NOMO-1 treated with DMSO at 0.1 percent for 48 hours (cell line): ENCODE data around the gene AURKA.
"Not testable (repeated sequence)": the region's sequence is repeated elsewhere in the genome, so short reads cannot be mapped to it uniquely, and the experiment has no call there.

Experiments
- DNase-seq: peaks from one replicate; lab custom pipeline; 2025; ENCODE audit not compliant: unreplicated experiment; lab: John Stamatoyannopoulos, UW

Gene AURKA

DNA sequence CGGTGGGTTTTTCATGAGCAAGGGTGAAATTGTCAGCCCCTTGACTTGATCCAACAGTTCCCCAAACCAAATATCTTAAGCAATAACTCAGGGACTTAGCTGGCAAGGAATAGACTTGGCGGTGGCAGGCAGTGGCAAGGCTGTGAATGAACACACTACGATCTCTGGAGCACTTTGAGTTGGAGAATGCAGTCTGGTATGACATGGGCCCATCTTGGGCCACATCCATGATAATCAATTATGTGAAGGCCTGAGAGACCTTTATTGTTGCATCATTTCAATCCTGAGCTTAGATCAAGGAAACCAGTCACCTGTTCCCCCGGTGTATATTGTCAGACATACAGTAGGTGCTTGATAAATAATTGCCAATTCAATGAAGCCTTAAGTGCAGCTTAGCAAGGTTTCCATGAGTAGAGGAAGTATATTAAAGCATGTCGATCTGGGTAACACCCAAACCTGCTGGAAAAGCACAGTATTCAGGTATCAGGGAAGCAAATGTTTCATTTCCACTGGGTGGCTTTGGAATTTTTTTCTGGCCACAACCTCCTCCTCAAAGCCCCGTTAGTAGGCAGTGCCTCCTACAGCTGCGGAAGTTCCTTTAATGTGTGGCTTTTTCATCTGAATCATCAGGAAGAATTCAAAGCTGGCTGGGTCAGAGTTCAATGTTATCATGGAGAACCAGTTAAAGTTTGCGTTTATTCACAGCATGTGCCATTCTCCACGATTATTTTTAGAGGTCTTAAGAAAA lies 30.2 kb upstream of the AURKA start:
- DNase-seq: peak; percentile 14

DNA sequence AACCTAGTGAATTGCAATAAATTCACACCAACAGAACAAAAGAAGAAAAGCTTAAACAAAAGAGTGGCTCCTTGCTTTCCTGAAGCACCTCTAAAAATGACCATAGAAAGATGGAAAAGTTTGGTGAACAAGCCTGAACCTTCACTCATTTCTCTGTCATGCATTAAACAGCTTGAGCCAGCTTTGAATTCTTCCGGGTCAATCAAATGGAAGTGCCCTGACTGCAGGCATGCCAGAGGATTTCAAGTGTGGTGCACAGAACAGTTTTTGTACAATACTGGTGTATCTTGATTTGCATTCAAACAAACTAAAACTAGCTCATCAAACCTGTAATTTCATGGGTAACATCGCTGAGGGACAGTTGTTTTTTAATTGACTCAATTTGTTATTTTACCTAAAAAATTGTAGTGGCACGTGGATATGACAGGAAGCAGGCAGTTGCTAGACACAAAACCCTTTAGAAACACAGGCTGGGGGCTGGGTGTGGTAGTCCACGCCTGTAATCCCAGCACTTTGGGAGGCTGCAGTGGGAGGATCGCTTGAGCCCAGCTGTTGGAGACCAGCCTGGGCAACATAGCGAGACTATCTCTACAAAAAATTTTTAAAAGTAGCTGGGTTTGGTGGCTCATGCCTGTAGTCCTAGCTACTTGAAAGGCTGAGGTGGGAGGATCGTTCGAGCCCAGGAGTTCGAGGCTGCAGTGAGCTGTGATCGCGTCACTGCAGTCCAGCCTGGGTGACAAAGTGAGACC lies 29.1 kb upstream of the AURKA start:
- DNase-seq: no peak

GRCh38 chr20:56420028-56420427 lies 28.0 kb upstream of the AURKA start:
- no peak for DNase-seq

GRCh38 chr20:56418385-56418861 lies 26.4 kb upstream of the AURKA start:
- DNase-seq: peak; percentile 56

DNA sequence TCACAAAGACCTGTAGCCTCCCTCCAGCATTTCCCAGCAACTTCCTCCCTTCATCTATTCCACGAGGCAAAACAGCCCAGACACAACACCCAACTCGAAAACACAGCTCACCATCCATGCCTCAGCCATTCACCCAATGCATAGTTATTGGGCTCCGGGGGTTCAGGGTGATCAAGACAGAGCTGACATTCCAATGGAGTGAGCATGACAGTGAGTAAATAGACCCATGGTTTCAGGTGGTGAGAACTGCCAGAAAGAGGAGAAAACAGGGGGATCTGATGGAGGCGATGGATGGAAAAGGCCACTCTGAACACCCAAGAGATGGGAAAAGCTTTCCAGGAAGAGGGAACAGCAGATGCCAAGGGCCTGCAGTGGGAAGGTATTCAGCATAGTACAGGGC lies 25.9 kb upstream of the AURKA start:
- DNase-seq: no peak

DNA sequence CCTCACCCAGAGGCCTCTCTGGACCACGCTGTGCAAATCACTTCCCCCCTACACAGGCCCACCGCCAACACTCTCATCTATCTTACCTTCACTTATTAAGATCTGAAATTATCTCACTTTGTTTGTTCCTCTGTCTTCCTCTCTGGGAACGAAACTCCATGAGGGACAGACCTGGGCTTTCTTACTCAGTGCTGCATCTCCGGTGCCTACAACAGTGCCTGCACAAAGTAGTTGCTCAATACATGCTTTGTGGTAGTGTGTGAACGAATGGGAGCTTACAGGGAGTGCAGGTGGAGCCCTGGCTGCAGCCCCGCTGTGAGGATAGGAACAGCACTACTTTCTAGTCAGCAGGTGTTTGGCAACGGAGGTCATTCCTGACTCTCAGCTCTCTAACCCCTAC lies 25.4 kb upstream of the AURKA start:
- DNase-seq: no peak

- DNase-seq: no peak
Measured at GRCh38 chr20:56414842-56415765, 23.1 kb upstream of the AURKA start.

- no peak for DNase-seq
Measured at GRCh38 chr20:56412949-56413348, 20.9 kb upstream of the AURKA start.

GRCh38 chr20:56412473-56412790 lies 20.4 kb upstream of the AURKA start:
- no peak for DNase-seq

DNA sequence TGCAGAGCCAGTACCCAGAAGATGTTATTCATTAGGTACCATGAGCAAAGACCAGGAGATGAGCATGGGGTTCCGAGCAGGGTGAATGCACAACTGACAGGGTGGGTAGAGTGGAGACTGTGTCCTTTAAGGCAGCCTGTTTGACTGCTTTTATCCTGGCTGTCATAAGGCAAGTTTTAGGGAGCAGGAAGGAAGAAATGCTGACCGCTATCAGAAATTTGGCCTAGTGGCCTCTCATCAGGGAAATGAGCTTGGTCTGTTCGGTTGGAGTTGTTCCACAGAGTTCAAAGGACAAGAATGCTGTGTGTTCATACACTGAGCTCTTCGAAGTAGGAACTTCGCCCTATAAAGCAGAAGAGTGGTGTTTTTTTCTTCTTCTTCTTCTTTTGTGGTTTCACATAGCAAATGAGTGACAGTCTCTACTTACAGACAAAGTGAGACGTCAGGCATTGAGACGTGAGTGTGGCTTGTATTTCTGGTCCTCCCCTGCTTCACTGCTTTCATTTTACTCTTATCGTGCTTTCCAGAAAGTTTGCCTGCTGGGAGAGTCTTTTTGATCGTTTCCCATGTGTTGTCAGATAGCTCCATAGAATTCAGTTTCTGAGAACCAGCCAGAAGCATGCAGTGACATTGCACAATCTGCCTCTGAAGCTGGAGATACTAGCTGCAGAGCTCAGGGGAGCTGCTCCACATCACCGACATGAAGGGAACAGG lies 19.9 kb upstream of the AURKA start, which contains the start of gene CASS4:
Gene CASS4 (plus strand): TSS at position 502 of the 714 bp plus-strand sequence. CDS start 199 bp downstream, at position 701.
- peak; percentile 90 for DNase-seq

DNA sequence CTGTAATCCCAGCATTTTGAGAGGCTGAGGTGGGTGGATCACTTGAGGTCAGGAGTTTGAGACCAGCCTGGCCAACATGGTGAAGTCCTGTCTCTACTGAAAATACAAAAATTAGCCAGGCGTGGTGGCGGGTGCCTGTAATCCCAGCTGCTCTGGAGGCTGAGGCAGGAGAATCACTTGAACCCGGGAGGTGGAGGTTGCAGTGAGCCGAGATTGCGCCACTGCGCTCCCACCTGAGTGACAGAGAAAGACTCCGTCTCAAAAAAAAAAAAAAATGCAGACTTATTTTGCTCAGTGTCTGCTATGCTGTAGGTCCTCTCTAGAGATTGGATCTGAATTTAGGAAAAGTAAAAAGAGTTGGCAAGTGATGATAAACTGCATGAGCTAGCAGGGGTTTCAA lies 19.3 kb upstream of the AURKA start:
- not testable (repeated sequence) for DNase-seq

GRCh38 chr20:56409956-56410355 lies 17.9 kb upstream of the AURKA start:
- no peak for DNase-seq

DNA sequence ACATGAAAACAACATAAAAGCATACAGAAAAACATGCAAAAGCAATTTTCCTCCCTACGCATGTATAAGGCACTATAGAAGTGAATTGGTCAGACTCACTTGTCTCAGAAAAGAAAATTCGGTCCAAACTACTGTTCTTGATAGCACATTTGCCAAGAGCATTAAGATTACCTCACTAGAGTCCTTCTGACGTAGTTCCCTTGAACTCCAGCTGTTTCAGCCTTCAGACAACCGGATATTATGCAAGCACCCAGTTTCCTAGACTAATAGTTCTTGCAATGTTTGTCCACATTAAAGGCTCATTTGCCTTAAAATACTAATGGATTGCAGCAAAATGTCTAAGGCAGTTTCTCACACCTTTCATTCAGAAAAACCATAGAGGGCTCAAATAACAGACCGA lies 17.5 kb upstream of the AURKA start:
- DNase-seq: peak; percentile 84

- no peak for DNase-seq
Measured at GRCh38 chr20:56406910-56407309, 14.9 kb upstream of the AURKA start.

GRCh38 chr20:56405356-56405755 lies 13.3 kb upstream of the AURKA start:
- DNase-seq: not testable (repeated sequence)

DNA sequence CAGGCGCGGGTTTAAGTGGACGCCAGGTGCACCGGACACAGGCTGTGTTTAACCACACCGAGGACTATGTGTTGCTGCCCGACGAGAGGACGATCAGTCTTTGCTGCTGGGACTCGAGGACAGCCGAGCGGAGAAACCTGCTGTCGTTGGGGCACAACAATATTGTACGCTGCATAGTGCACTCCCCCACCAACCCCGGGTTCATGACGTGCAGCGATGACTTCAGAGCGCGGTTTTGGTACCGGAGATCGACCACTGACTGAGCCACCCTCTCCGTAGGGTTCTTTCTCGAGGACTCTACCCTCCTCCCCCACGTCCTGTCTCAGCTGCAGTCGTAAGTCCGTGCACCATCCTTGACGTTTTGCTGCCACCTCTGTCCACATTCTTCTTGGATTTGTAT lies 11.4 kb upstream of the AURKA start:
- DNase-seq: no peak

DNA sequence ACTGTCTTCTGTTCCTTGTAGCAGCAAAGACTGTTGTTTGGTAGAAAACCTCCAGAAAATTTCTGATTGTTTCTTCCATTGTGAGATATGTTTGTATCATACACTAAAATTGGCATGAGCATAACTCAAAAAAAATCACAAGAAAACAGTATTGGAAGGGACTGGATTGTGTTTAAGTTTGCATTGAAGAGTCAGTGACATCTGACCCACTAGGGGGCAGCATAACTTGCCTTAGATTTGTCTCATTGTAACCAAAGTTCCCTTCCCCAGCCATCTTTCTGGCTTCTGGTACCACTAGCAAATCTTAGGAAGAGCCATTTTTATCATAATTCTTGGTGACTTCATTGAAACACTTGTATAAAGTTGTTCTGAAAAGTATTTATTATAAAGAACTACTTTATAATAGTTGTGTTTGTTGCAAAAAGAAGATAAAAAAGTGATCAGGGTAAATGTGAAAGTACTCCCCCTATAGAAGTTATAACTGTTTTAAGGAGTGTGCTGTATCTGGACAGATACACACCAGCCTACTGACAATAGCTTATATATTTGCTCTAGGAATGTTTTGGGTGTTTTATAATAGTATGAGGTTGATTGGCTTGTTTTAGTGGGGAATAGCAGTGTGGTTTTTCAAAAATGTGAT lies 8.1 kb upstream of the AURKA start:
- DNase-seq: peak; percentile 69

- DNase-seq: no peak
Measured at GRCh38 chr20:56395166-56395565, 3.2 kb upstream of the AURKA start.

DNA sequence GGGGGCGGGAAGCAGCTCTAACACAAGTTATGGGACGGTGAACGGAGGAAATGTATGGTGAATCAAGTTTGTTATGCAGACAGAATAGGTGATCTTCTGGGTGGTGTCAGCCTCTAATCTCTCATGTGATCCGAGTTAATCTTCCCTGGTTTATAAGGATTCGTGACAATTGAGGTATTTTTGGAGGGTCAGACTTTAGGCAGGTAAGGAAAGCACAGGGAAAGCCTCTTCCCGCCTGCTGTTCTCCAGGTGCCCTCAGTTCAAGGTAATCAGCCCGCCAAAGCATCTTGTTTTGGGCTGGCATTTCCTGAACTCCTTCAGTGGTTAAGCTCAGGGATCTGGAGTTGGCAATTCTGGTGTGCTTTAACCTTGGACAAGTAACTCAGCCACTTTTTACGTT lies 1.6 kb upstream of the AURKA start:
- DNase-seq: no peak

- DNase-seq: no peak
Measured at GRCh38 chr20:56392881-56393482, 967 bp upstream of the AURKA start.
